ENCODE data around the gene TK1.

DNA sequence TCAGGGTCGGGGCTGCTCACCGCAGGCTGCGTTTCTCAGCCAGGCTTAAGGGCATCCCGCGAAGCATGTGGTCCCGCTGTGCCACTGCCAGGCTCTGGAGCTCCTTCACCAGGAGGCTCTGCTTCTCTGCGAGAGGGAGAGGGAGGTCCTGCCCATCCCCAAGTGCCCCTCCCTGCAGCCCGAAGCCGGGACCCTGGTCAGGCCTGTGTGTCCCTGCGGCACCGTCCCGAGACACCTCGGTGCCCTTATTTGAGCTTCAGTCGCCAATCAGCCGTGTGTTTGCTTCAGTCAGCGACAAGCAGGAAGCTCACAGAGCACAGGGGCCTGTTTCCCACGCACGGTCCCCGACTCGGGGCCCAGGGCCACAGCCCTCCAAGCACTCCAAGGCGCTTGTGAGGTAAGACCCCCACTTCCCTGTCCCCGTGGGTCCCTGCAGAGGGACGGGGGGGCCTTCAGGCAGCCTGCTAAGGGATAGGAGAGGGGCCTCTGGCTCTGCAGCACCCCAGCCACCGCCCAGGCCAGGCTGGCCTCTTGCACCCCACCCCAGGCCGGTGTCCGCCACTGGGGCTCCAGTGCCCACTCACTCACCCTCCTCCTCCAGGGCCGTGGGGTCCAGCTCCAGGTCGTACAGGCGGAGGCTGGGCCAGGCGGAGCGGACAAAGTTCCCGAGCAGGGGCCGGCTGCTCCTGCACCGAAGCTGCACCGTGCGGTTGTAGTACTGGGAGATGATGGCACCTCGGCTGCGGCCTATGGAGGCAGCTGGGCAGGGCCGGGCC is 61.5 kb downstream of the TK1 start:
- TF ChIP-seq, protein P1, sequence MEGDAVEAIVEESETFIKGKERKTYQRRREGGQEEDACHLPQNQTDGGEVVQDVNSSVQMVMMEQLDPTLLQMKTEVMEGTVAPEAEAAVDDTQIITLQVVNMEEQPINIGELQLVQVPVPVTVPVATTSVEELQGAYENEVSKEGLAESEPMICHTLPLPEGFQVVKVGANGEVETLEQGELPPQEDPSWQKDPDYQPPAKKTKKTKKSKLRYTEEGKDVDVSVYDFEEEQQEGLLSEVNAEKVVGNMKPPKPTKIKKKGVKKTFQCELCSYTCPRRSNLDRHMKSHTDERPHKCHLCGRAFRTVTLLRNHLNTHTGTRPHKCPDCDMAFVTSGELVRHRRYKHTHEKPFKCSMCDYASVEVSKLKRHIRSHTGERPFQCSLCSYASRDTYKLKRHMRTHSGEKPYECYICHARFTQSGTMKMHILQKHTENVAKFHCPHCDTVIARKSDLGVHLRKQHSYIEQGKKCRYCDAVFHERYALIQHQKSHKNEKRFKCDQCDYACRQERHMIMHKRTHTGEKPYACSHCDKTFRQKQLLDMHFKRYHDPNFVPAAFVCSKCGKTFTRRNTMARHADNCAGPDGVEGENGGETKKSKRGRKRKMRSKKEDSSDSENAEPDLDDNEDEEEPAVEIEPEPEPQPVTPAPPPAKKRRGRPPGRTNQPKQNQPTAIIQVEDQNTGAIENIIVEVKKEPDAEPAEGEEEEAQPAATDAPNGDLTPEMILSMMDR (IDR thresholded peaks at IDR 0.05), result no peak
- no peak for TF ChIP-seq POLR2AphosphoS5 (IDR thresholded peaks at IDR 0.05)

Data from suprapubic skin (tissue), 3 donors.